ENCODE measurements around the gene NOX4.
"Not testable (repeated sequence)": the region's sequence is repeated elsewhere in the genome, so short reads cannot be mapped to it uniquely, and the experiment has no call there.

The NOX4 gene

DNA sequence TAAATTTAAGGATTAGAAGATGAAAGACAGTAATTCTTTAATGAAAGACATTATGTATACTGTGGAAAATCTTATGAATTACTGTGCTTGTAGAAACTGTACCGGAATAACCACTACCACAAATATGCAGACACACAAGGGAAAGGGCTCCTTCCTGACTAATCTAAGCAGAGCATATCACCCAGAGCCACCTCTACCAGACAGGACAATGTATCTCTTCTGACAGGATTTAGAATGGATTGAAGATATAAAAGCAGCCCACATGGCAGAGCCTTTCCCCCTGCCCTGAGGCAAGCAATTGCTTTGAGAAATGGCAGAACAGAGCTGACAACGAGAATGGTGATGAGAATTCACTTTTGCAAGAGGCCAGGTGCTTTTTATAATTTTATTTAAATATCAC, 144.1 kb downstream of the NOX4 start:
- TF ChIP-seq, protein P1, sequence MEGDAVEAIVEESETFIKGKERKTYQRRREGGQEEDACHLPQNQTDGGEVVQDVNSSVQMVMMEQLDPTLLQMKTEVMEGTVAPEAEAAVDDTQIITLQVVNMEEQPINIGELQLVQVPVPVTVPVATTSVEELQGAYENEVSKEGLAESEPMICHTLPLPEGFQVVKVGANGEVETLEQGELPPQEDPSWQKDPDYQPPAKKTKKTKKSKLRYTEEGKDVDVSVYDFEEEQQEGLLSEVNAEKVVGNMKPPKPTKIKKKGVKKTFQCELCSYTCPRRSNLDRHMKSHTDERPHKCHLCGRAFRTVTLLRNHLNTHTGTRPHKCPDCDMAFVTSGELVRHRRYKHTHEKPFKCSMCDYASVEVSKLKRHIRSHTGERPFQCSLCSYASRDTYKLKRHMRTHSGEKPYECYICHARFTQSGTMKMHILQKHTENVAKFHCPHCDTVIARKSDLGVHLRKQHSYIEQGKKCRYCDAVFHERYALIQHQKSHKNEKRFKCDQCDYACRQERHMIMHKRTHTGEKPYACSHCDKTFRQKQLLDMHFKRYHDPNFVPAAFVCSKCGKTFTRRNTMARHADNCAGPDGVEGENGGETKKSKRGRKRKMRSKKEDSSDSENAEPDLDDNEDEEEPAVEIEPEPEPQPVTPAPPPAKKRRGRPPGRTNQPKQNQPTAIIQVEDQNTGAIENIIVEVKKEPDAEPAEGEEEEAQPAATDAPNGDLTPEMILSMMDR (IDR thresholded peaks at IDR 0.05; ENCODE audit: insufficient read depth, low read depth, low read length, missing control alignments): no peak
- H3K4me3 ChIP-seq (ENCODE audit: low read depth, low read length): no peak overlapping the region
- no peak for DNase-seq (ENCODE audit: low read depth)

DNA sequence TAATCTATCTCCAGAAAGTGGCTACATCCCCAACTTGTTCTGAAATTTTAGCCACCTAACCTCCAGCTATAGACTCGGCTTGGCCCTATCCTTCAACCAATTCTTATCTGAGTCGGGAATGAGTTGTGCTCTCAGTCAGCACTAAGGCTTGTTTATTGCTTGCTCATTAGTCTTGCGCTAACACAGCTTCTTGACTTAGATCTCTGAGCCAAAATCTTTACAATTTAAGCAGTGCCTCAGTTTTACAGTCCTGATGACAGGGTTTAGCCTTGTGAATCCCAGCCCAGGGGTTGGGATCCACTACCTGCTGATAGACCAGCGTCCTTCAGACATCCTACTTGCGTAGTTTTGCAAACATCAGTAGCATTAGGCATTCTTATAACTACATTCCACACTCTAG, 144.6 kb downstream of the NOX4 start:
- no peak overlapping the region for H3K4me3 ChIP-seq (ENCODE audit: low read depth, low read length)
- TF ChIP-seq, protein P1 (IDR thresholded peaks at IDR 0.05; ENCODE audit: insufficient read depth, low read depth, low read length, missing control alignments): no peak
- DNase-seq (ENCODE audit: low read depth): no peak

DNA sequence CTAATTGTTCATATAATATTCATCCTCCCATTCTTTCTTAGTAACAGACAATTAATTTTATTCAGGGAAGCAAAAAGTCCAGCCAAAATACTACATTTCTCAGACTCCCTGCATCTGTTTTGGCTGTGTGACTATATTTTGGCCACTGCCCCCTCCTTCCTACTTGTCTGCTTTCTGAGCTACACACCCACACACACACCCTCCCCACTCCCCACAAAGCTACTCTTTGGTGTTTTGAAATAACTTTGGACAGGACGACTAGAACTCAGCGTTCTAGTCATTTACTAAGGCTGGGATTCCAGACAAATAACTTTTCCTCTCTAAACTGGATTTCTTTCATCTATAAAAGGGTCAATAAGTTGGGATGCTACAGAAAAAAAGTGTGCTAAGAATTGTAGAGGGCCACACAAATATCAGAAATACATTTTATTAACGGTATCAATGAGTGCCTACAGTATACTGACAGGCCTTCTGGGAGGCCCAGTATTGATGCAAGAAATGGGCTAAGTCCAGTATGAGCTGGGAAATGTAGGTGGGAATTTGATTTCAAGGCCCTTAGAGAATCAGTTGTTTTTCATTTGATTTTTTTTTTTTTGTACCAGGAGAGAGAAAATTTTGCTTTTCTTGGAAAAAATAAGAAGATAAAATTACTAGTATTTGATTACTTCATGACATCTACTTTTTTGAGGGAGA, 148.1 kb downstream of the NOX4 start:
- H3K4me3 ChIP-seq (ENCODE audit: low read depth, low read length); DNase-seq (ENCODE audit: low read depth): not testable (repeated sequence)

DNA sequence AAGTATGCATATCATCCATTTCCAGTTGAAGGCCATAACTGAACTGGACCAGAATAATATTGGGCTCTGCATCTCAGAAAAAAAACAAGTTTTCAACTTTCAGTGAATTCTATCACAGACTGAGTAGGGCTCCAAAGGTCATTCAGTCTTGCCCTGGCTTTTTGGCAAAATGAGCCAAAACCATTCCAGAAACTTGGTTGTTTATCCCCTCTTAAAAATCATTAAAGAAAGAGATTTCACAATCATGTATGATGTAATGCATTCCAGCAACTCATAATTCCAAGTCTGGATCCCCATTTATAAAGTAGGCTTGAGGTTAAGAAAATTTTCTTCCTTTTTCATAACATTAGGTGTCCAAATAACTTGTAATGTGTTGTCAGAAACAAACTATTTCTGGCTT, 150.7 kb downstream of the NOX4 start:
- DNase-seq (ENCODE audit: low read depth); H3K4me3 ChIP-seq (ENCODE audit: low read depth, low read length): not testable (repeated sequence)

- H3K4me3 ChIP-seq (ENCODE audit: low read depth, low read length); DNase-seq (ENCODE audit: low read depth): not testable (repeated sequence)
Measured at GRCh38 chr11:89338073-89338472, 153.1 kb downstream of the NOX4 start.

DNA sequence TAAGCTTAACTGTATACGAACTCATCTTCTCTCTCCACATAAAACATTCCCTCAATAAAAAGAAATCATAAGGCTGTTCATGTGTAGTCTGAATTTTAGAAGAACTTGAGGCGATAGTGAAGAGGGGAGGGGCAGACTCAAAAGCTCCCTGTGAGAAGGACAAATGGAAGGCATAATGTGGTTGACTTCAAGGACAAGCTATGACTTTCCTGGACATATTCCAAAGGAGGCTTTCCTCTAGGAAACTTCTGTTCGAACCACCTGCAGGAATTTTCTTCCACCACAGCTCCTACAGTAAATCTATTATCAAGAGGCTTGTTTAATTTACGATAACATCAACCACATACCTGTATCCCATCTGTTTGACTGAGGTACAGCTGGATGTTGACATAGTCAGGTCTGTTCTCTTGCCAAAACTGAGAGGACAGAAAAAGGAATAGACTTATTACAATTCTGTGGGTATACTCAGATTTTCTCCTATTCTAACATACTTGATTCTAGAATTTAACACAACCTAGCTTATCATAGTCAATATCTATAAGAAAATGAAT, 154.0 kb downstream of the NOX4 start:
- not testable (repeated sequence) for H3K4me3 ChIP-seq (ENCODE audit: low read depth, low read length); DNase-seq (ENCODE audit: low read depth)

- not testable (repeated sequence) for H3K4me3 ChIP-seq (ENCODE audit: low read depth, low read length); DNase-seq (ENCODE audit: low read depth)
Measured at GRCh38 chr11:89333704-89334103, 157.5 kb downstream of the NOX4 start.

DNA sequence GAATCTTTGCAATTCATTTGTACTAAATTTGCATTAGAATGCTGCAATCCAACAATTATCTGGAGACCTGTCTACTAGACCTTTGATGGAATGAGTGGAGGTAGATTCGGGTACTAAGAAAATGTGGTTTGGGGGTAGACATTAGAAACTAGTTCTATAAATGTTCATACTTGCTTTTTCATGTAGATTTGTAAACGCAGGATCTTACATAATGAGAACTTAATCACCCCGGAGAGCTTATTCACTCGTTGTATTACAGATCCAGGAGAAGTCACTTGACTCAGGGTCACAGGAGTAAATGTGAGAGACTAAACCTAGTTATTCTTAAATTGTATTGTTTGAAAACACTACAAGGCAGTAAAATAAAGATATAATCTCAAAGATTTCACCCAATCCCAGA, 159.2 kb downstream of the NOX4 start:
- DNase-seq (ENCODE audit: low read depth); H3K4me3 ChIP-seq (ENCODE audit: low read depth, low read length): not testable (repeated sequence)

DNA sequence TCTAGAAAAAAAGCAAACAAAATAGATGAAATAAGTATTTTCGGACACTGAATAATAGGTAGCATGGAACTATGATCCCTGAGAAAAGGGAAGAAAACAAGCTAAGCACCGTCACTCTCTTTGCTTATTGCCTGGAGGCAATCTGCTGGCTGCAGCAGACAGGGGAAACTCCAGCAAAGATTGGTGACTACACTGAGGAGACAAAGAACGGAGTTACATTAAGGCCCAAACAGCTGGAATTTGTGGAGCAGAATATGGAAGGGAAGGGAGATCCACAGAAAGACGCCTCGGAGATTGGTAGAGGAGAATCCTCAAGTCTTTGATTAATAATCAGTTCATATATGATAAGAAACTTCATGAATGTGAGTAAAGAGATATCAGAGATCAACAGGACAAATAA, 163.3 kb downstream of the NOX4 start:
- TF ChIP-seq, protein P1 (IDR thresholded peaks at IDR 0.05; ENCODE audit: insufficient read depth, low read depth, low read length, missing control alignments): no peak
- DNase-seq (ENCODE audit: low read depth): no peak
- H3K4me3 ChIP-seq (ENCODE audit: low read depth, low read length): no peak overlapping the region

- no peak for DNase-seq (ENCODE audit: low read depth)
- TF ChIP-seq, protein P1 (IDR thresholded peaks at IDR 0.05; ENCODE audit: insufficient read depth, low read depth, low read length, missing control alignments): no peak
- no peak overlapping the region for H3K4me3 ChIP-seq (ENCODE audit: low read depth, low read length)
Measured at GRCh38 chr11:89321401-89321800, 169.8 kb downstream of the NOX4 start.

GRCh38 chr11:89310607-89311006, 180.6 kb downstream of the NOX4 start:
- not testable (repeated sequence) for H3K4me3 ChIP-seq (ENCODE audit: low read depth, low read length); DNase-seq (ENCODE audit: low read depth)

- DNase-seq (ENCODE audit: low read depth); H3K4me3 ChIP-seq (ENCODE audit: low read depth, low read length): not testable (repeated sequence)
Measured at GRCh38 chr11:89309321-89309985, 181.7 kb downstream of the NOX4 start.

- DNase-seq (ENCODE audit: low read depth); H3K4me3 ChIP-seq (ENCODE audit: low read depth, low read length): not testable (repeated sequence)
Measured at GRCh38 chr11:89308272-89308671, 182.9 kb downstream of the NOX4 start.

- DNase-seq (ENCODE audit: low read depth); H3K4me3 ChIP-seq (ENCODE audit: low read depth, low read length): not testable (repeated sequence)
Measured at GRCh38 chr11:89303029-89303428, 188.1 kb downstream of the NOX4 start.
